GM12865 (cell line): ENCODE data around the gene POMT1.

Experiments
- DNase-seq: peaks from one replicate; pipeline ENCODE4 v3.0.0; 2010; ENCODE audit warnings: low read depth
- H3K4me3 ChIP-seq: 2 replicates; pipeline ENCODE4 v1.5.1; 2011; ENCODE audit warnings: mild to moderate bottlenecking, low read depth, low read length, control low read depth
- TF ChIP-seq, protein P1 (sequence below): IDR thresholded peaks from 2 replicates; pipeline ENCODE4 v1.5.1; 2011; ENCODE audit warnings: low read length, control low read depth, low read depth, inconsistent platforms; ENCODE audit not compliant: insufficient read depth; ENCODE audit errors: missing control alignments

Gene POMT1

DNA sequence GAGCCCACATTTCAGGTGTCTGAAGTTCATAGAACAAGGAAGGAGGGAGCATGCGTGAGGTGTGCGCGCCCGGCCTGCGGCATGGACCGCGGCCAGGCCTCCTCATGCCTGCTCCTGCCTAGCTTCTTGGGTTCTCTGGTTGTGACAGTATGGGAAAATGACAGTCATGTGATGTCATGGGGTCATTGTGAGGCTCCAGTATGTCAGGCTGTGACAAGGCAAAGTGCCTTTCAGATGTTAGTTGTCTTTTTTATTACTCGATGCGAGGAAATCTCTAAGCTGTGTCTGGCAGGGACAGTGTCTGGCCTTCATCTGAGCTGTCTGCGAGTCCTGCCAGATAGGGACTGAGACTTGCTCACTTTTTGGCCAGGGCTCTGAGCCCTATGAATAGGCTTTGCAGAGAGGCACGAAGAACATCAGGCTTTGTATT lies 15.1 kb downstream of the POMT1 start:
- DNase-seq: no peak
- TF ChIP-seq, protein P1, sequence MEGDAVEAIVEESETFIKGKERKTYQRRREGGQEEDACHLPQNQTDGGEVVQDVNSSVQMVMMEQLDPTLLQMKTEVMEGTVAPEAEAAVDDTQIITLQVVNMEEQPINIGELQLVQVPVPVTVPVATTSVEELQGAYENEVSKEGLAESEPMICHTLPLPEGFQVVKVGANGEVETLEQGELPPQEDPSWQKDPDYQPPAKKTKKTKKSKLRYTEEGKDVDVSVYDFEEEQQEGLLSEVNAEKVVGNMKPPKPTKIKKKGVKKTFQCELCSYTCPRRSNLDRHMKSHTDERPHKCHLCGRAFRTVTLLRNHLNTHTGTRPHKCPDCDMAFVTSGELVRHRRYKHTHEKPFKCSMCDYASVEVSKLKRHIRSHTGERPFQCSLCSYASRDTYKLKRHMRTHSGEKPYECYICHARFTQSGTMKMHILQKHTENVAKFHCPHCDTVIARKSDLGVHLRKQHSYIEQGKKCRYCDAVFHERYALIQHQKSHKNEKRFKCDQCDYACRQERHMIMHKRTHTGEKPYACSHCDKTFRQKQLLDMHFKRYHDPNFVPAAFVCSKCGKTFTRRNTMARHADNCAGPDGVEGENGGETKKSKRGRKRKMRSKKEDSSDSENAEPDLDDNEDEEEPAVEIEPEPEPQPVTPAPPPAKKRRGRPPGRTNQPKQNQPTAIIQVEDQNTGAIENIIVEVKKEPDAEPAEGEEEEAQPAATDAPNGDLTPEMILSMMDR: no peak
- H3K4me3 ChIP-seq: no peak overlapping the region

DNA sequence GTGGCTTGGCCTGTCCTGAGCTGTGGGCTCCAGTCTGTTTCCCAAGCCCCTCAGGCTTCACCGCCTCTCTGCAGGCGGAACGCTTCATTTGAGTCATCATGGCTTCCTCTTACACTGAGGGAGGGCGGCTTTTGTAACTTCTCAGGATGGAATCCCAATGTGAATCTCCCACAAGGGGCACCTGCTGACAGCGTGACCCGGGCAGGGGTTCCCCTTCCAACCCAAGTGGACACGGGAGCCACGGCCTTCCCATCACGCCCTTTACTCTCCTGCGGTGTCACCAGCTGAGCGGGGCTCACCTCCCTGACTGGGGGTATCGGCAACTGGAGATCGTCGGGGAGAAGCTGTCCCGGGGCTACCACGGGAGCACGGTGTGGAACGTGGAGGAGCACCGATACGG lies 15.8 kb downstream of the POMT1 start:
- no peak for DNase-seq

DNA sequence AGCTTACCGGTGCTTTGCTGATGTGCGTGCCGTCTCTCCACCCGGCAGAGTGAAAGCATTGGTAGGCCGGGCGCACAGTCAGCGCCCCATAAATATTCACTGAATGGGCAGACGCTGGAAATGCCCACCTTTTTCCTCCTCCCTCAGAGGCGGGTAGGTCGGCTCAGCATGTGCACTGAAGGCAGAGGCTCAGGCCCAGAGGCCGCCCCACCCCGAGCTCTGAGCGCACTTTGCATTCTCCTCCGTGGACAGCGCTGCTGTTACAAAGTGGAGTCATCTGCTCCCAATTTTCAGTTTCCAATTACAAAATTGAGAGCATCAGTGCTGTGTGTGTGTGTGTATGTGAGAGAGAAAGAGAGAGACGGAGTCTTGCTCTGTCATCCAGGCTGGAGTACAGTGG lies 17.8 kb downstream of the POMT1 start:
- H3K4me3 ChIP-seq: no peak overlapping the region
- no peak for DNase-seq
- TF ChIP-seq, protein P1: no peak

More for the DNA sequence above, 15.8 kb downstream of the POMT1 start:
- H3K4me3 ChIP-seq: no peak overlapping the region
- TF ChIP-seq, protein P1: no peak

DNA sequence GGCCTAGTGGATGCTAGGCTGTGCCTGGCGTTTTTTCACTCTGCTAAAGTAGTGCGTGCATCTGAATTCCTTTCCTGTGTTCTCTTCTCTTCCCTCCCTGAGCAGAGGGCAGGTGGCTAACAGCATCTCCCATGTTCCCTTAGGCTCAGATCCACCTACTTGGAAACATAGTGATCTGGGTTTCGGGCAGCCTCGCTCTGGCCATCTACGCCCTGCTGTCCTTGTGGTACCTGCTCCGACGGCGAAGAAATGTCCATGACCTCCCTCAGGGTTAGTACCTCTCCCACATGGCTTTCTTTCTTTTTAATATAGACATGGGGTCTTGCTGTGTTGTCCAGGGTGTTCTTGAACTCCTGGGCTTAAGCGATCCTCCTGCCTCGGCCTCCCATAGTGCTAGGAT lies 18.5 kb downstream of the POMT1 start:
- TF ChIP-seq, protein P1: no peak
- no peak overlapping the region for H3K4me3 ChIP-seq

DNA sequence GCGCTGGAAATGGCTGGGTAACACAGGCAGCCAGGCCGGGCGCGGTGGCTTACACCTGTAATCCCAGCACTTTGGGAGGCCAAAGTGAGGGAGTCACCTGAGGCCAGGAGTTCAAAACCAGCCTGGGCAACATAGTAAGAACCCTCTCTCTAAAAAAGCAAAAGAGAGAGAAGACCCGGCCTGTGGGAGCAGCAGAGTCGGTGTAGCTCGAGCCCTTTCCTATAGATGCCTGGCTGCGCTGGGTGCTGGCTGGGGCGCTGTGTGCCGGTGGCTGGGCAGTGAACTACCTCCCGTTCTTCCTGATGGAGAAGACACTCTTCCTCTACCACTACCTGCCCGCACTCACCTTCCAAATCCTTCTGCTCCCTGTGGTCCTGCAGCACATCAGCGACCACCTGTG lies 19.1 kb downstream of the POMT1 start:
- DNase-seq: no peak
- H3K4me3 ChIP-seq: no peak overlapping the region
- TF ChIP-seq, protein P1: no peak

More for the DNA sequence above, 18.5 kb downstream of the POMT1 start:
- no peak for DNase-seq

DNA sequence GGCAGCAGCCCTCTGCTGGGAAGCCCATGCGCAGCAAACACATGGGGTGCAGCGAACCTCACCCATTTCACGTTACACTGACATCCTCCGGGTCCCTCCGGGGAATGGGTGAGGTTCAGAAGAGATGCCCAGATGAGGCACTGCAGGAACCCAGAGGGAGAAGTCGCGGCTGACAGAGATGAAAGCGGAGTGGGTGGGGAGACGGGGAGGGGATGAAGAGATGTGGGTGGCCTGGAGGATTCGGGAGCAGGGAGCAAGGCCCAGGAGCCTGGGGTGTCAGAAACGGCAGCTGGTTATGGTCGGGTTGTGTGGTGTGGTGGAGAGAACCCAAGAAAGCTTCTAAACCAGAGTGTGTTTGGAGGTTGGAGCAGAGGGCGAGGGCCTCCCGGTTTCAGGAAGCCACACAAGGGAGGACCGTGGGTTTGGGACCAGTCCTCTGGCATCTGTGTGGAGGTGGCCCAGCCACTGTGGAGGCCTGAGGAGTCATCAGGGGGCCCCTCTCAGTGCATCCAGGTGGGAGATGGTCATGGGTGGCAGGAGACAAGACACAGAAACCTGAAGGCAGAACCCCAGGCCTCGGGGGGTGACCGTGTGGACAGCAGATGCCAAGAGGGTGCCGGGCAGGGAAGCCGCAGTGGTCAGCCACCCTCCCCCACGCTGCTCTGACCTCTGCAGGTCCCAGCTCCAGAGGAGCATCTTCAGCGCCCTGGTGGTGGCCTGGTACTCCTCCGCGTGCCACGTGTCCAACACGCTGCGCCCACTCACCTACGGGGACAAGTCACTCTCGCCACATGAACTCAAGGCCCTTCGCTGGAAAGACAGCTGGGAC lies 19.8 kb downstream of the POMT1 start:
- TF ChIP-seq, protein P1: no peak
- H3K4me3 ChIP-seq: no peak overlapping the region
- no peak for DNase-seq

DNA sequence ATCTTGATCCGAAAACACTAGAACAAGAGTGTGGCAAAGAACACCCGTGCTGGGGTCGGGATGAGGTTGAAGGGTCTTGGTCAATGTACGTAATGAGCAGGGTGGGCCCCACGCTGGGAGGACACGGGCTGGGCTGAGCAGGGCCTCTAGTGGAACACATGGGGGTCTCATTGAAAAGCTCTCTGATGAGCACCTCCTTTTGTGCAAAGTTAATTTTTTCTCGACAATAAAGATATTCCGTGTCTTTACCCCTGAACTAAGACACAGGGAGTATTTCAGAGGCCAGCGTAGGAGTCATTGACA lies 20.3 kb downstream of the POMT1 start:
- TF ChIP-seq, protein P1: no peak
- H3K4me3 ChIP-seq: no peak overlapping the region
- DNase-seq: no peak
